ENCODE data around the gene TMC3.
"Not testable (repeated sequence)": the region's sequence is repeated elsewhere in the genome, so short reads cannot be mapped to it uniquely, and the experiment has no call there.

Gene TMC3

DNA sequence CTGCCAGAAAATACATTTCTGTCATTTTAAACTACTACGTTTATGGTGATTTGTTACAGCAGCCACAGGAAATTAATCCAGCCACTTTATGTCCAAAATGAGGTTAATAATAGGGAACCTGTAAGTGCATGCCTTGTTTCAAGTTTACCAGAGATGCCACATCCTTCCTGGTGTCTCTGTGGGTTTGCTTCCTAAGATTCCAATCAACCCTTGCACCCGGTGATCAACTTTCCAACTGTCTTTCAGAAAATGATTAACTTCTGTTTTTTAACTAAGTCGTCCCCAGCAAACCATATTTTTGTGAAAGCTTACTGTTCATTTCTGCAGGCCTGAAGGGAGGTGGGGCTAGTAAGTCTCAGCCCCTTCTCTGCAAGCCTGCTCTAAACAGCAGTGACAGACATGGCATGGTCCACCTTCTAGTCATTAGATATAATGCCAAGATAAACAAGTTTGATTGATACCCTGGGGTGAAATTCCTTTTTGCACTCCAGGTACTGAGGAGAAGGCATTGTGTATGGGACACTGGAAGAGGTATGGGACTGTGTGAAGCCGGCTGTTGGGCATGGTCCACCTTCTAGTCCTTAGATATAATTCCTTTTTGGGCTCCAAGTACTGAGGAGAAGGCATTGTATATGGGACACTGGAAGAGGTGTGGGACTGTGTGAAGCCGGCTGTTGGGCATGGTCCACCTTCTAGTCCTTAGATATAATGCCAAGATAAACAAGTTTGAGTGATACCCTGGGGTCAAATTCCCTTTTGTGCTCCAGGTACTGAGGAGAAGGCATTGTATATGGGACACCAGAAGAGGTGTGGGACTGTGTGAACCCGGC is 11.1 kb upstream of the TMC3 start:
- DNase-seq, result no peak

DNA sequence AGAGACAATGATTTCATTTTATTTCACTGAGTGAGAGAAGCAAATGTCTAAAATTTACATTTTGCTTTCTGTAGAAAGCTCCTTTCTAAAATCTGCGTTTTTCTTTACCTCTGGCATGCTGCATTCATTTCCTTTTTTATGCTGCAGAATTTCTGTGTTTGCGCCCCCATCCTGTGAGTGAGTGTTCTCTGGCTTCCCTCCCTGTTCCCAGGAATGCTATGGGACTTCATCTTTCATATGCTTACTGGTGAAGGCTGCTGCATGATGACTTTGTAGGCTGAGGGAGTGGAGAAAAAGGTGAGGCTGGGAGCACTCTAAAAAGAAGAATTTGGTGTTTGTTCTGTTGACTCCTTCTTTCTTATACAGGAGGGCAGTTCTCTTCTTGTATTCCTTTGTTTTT is 7.7 kb upstream of the TMC3 start:
- DNase-seq, result no peak

DNA sequence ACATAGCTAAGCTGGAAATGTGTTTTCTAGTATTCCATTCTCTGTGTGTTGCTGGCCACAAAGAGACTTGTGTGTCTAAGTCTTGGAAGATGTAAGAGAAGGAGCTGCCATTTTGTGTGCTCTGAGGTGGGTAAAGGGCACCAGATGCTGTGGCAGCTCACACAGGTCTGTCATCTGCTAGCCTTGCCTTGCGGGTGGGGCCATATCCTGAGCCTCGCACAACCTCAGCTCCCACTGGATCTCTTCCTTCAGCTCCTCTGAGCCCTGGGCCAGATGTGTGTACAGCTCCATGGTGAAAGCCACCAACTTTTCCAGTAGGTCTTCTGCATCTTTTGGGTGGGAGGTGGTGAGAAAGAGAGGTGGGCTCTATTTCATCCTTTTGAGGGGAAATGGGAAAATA is 6.7 kb upstream of the TMC3 start:
- DNase-seq, result no peak

DNA sequence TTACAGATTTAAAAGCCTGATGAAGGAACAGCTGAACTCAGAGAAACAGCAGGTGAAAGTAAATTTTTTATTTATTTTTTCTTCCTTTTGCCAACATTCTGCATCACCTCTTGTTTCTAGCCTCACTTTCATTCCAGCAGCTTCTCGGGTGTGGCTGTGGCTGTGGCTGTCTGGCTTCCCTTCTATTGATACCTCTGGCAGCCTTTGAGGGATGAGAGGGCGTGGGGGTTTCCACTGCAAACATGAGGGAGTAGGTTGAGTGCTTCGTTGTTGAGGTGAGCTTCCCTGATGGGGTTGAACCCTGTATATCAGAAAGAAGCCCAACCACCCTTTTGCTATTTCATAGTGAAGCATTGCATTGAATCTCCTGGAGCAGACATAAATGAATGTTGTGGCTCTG is 6.2 kb upstream of the TMC3 start:
- DNase-seq, result no peak

DNA sequence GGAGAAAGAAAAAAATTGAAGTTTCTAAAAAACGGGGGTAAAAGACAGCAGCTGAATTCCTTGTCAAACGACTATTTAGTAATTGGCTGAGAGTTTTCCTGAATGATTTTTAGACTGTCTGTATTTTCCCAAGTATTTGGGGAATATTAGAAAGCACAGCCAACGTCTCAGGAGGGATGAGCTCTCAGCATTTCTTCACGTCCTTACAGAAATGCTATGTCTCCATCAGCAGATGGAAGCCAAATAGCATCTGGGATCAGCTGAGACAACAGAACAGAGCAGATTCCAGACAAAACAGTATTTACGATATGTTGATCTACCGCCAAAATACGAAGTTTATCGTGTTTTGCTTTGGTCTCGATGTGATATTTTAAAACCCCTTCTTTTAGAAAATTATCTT is 5.3 kb upstream of the TMC3 start:
- DNase-seq, result no peak

DNA sequence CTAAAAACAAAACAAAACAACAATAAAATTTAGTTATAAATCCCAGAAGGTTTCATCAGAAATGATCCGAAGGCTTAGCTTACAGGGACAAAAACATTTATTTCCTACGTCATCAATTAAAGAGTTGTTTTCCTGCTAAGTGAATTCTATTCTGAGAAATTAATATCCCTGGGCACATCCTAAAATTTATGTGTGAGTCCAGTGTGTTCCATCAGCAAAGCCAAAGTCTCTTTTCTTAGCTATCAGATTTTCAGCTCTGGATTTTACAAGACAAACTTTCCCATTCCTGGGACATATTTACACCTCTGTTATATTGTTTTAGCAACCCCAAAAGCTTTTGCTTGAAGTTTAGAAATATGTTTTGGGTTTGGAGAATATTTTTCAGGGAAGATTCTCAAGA is 4.4 kb upstream of the TMC3 start:
- no peak for DNase-seq

DNA sequence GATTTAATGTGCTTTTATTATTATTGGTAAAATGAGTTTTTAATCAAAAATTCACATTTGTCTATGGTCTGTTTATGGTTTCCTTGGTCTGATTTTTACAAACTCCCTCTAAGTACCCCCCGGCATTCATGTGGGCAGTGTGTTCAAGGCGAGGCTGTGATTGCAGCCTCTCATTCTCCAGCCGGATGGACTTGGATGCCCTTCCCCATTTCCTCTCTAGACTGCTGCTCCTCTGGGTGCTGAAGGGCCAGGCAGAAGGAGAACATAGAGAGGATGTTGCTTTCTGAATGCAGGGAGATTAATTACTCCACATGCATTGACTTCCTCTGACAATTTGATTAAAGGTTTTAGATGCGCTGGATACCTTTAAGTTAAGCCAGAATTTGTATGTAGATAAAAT is 3.9 kb upstream of the TMC3 start:
- no peak for DNase-seq

DNA sequence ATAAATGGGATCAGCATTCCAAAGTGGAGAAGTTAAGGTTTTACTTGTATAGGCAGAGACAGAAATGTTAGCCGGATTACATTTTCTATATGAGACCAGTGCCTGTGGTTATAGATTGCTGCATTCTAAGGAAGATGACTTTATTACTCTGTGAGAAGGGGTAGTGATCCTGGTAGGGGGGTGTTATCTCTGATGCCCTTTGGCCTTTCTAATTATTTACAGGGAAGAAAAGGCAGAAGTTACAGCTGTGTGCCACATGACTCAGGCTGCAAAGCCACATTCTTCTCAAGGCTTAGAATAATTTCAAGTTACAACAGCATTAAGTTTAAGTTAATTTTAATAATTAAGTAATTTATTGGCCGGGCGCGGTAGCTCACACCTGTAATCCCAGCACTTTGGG is 2.2 kb upstream of the TMC3 start:
- no peak for DNase-seq

DNA sequence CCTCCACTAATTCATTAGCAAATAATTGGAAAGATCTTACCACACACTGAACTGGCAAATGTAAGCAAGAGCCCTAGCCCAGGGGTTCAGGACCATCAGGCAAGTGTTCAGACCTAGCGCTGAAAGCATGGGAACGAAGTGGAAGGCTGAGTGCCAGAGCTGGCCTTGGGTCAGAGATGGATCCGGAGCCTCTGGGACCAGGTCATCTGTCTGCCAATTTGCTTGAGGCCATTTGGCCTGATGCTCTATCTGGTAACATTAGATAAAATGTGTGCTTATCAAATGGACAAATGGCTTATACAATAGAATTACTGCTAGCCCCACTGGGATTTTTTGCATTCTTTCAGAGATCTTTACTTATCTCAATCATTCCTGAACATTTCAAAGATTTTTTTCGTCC is 1.4 kb upstream of the TMC3 start:
- DNase-seq, result no peak

DNA sequence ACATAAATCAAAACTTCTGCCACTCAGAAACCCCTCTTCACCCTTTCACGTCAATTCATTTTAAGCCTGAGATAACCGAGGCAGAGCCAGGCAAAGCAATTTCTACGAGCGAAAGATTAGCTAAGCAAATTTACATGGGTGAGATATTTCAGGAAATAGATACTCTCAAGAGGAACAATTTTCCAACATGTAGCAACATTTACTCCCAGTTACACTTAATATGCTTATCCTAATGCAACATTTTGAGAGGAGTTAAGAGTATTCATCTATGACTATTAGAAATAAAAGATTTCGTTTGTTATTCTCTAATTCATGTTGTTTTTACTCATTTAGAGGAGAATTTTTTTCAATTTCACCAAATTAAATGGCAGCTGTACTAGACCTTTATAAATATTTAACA is 837 bp downstream of the TMC3 start:
- no peak for DNase-seq

DNA sequence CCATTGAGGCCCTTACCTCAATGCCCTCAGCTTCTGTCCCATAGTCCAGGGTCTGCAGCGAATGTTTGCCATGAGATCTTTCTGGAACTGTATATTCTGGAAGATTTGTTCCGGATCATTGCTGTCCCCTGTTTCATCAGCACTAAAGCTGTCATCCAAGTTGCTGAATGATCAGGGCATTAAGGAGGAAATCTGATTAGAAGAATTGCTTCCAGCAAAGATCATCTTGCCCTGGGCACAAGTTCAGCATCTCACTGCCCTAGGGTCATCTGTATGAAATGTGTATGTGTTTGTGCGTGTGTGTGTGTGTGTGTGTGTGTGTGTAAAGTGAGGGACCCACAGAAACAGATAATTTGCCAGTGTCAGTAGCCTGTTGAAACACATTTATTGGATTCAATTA is 1.4 kb downstream of the TMC3 start:
- DNase-seq, result no peak

DNA sequence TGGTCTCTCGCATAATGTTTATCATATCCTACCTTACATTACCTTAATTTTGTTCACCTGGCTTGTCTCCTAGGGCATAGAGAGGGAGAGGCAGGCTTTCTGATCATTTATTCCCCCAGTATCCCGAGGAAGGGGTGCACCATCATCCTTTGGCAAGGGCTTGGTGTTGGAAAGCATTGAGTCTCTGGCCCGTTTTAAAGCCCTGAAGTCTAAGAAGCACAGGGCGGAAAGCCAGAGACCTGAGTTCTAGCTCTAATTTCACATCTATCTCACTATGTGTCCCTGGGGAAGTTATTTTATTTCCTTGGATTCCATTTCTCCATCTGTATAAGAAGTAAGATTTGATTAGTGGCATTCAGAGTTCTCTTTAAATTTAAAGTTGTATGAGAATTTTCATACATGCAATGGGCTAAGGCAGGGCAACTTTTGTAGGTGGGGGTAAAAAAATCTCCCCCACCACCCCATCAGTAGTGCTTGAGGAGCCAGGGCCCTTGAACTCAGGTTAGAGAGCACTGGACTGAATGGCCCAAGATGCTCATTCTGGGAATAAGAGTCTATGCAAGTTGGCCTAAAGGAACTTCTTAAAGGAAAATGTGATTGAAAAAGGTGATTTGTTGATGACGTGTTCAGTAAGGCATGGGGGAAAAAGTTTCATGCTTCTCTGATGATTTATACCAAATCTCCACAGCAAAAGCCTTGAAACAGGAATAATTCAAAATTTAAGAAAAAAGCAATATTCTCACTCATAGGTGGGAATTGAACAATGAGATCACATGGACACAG is 10.1 kb downstream of the TMC3 start:
- no peak for DNase-seq

DNA sequence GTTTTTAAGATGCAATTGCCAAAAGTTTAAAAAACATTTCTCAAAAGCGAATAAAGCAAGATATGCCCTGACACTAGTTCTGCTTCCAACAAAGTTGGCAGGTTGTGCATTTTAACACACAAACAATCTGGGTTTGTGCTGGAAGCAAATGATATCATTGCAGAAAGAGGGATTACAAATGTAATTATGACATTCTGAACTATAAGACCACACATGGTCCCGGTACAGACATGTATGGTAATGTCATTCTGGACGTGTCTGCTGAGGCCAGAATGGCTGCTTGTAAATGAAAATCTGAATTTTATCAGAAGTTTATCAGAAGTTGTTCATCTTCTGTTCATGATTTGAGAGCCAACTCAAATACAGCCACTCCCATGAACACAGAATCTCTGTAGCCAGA is 10.7 kb downstream of the TMC3 start:
- no peak for DNase-seq

DNA sequence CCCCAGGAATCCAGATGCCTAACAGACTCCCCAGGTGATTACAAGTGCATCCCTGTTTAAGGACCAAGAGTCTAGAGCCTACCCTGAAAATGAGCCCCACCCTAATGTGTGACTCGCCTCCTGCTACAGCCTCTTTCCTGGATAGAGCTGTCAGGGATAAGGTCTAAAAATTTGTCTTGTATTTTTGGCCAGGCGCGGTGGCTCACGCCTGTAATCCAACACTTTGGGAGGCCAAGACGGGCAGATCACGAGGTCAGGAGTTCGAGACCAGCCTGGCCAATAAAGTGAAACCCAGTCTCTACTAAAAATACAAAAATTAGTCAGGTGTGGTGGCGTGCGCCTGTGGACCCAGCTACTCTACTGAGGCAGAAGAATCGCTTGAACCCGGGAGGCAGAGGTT is 11.2 kb downstream of the TMC3 start:
- no peak for DNase-seq

DNA sequence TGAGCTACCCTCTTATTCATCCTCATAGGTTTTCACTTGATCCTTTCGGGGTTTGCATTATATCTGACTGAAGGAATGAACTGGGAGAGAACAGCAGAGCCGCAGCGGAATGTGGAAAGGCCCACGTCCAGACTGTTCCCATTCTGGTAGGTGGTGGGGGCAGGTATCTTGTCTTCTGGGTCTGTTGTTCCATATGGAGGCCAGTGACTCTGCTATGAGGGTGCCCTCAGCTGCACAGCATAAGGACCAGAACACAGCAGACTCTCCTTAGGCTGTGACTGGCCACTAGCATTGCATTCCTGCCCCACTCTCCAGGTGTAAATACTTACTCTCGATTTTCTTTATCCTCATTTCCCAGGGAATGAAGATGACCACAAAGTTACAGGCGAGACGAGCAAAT is 12.1 kb downstream of the TMC3 start:
- DNase-seq, result no peak

DNA sequence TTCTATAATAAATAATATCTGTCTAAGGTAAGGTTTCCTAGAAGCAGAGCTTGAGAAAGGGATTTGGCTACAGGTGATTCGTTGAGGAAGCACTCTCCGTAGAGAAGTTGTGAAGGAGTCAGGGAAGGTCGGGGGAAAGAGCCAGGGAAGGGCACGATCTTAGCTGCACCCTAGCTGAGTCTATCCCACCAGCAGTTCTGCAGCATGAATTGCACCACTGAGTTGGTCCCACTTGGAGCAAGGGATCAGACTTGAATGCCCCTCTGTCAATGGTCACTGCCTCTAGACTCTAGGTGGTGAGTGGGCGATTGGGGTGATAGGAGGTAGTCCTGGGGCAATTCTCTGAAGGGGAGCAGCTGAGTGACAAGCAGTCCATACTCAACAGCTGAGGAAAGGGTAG is 13.5 kb downstream of the TMC3 start:
- no peak for DNase-seq

DNA sequence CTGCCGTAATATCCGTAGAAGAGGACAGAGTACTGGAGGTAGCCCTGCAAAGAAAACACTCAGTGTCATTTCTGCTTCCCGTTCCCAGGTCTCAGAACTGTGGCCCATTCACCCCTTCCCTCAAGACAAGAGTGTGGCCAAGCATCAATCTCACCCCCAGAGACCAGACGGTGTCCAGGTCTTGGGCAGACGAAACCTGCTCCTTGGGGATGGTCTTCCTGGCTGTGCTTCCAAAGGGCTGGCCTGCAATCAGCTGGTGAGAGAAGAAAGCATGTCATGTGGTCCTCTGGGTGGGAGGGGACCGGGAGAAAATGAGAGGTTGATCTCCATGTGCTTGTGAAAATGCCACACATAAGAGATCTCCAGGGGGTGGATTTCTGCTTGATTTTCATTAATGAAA is 15.8 kb downstream of the TMC3 start:
- no peak for DNase-seq

DNA sequence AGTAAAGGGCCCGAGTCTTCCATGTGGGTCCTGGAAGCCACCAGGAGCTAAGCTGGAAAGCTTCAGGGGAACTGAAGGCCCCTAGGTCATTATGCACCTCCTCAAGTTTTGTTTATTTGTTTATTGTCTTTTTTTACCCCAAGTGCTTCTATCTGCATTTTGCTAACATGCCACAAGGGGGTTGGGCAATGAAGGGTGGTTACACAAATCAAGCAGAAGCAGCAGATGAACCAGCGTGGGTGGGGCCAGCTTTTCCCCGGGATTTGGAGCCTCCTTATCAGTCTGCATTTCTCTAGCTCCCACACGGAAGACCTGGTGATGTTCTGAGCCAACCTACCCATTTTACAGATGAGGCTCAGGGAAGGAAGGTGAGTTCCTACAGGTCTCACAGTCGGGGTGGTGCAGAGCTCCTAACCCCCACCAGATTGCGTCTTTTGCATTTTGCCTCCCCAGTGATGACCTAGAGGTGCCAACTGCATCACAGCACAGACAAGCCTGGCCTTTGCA is 16.8 kb downstream of the TMC3 start:
- no peak for DNase-seq

DNA sequence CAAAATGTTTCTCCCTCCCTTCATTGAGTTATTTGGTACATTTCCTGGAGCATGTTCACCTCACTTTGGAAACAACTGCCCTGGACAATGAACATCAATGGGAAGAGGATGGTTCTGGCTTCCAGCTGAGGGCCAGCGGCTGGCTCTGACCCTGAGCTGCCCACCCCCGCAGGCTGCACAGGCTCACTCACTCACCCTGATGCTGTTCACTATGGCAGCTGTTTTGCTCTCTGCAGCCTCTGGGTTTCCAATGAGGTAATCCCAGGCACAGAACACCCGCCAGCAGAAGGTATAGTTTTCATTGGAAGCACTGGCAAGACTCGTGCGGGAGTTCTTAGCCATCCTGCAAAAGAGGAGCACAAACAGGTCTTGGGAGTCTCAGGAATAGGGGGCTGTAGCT is 17.8 kb downstream of the TMC3 start:
- DNase-seq, result no peak

DNA sequence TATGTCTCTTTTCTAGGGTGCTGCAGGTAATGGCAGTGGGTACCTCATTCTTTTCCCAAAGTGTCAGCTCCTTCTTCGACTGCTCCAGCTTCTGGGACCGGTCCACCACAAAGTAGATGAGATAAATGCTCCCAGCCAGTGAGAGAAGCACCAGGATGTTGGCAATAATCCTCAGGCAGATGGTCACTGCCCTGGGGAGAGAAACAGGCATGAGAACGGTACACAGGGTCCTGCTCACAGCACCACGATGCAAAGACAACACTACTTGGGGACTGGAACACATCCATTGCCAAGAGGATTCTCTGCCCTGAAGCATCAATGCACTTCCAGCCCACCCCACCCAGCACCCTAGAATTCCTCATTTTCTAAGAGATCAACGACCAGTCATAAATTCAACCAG is 22.4 kb downstream of the TMC3 start:
- no peak for DNase-seq

DNA sequence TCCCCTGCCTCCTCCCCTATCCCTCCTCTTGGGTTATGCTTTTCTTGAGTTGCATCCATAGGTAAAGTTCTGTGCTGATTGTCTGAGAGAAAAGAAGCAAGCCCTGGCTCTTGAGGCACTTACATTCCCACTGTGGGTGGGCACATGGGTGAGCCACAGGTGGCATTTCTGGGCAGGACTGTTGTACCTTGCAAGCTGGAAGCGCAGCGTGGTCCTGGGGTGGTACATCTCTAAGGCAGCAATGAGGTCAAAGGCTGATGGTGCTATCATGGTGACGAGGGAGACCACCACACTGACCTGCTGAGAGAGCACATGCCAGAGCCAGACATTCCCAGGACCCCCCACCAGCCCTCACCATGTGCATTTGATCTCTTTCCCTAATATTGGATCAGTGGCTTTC is 24.7 kb downstream of the TMC3 start:
- no peak for DNase-seq

DNA sequence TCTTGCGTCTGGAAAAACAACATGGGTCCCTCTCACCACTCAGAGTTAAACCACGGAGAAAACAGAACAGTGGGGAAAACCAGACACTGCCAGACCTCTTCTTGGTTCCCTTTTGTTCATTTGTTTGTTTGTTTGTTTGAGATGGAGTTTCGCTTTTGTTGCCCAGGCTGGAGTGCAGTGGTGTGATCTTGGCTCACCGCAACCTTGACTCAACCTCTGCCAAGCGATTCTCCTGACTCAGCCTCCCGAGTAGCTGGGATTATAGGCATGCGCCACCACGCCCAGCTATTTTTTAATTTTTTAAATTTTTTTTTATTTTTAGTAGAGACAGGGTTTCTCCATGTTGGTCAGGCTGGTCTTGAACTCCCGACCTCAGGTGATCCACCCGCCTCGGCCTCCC is 25.3 kb downstream of the TMC3 start:
- not testable (repeated sequence) for DNase-seq

DNA sequence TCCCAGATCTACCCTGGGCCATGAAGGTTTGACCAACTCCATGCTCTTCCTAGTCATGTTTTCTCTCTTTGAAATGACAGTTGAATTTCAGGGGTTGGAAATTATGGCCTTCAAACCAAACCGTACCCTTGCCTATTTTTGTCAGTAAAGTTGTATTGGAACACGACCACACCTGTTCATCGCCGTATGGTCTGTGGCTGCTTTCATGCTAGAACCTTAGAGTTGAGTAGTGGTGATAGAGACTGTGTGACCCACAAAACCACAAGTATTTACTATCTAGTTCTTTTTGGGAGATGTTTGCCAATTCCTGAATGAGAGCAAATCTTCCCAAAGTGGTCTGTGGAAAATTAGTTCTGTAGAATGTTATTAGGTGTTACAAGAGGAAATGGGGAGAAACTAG is 26.1 kb downstream of the TMC3 start:
- DNase-seq, result no peak

DNA sequence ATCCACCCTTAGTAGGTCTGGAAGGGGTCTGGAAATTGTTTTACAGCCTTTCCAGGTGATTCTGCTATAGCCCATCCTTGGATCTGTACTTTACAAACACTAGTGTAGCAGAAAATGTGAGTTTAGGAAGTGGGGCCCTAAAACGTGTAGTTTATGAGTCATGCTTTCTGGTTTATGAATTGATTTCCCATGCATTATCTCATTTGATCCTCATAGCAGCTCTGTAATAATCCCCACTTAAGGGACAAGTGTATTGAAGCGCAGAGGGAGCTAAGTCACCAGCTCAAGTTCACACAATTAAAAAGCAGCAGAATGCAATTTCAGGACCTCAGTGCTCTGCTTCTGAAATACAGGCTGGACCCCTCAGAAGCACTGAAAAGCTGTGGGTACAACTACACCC is 27.4 kb downstream of the TMC3 start:
- DNase-seq, result no peak

DNA sequence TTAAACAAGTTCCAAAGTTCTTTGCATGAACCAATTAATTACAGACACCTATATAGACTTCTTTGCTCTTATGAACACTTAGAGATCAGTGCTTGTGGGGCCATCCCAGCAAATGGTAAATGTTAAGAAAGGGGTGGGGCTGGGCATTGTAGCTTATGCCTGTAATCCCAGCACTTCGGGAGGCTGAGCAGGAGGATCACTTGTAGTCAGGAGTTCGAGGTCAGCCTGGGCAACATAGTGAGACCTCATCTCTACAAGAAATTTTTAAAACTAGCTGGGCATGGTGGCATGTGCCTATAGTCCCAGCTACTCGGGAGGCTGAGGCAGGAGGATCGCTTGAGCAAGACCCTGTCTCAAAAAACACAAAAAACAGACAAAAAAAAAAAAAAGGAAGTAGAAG is 30.6 kb downstream of the TMC3 start:
- DNase-seq, result no peak

All from activated CD8-positive, alpha-beta memory T cell treated with anti-CD3 and anti-CD28 coated beads for 24 hours (primary cell).